NCI-H82 treated with DMSO at 0.1 percent for 48 hours (cell line): Measurements from ENCODE around the gene PAM16.

ENCODE experiments used
- DNase-seq: peaks from one replicate; lab custom pipeline; 2025; ENCODE audit not compliant: unreplicated experiment; lab: John Stamatoyannopoulos, UW

PAM16 gene

DNA sequence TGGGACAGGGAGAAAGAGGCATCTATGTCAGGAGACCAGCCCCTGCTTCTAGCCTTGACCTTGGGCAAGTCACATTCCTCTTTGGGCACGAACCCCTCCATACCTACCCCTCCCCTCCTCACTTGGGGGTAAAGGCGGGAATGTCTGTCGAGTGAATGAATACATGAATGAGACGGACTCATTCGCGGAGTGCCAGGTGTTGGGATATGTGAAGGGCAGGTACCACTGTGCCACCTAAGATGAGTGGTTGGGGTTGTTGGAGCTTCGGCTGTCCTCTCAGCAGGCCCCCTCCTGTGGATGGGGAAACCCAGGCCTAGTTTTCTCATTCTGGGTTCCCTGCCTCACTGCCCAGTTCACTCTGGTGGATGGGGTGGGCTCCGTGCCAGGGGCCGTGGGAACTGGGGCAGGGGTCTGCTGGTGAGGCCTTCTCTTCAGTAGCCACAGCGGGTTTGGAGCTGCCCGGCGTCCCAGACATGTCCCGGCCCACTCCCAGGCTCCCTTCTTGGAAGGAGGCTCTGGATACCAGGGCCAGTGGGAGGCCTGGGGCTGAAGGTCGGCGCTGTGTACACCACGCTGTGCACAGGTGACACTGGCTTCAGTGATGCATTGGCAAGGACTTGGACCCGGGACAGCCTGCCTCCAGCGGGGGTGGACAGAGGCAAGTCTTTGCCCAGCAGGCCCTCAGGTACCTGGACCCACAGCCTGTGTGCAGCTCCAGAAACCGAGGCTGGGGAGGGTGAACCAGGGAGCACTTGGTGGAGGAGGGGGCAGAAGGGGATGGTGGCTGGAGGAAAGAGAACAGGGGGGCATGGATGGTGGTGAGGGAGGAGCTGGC lies 29.6 kb downstream of the PAM16 start:
- no peak for DNase-seq

DNA sequence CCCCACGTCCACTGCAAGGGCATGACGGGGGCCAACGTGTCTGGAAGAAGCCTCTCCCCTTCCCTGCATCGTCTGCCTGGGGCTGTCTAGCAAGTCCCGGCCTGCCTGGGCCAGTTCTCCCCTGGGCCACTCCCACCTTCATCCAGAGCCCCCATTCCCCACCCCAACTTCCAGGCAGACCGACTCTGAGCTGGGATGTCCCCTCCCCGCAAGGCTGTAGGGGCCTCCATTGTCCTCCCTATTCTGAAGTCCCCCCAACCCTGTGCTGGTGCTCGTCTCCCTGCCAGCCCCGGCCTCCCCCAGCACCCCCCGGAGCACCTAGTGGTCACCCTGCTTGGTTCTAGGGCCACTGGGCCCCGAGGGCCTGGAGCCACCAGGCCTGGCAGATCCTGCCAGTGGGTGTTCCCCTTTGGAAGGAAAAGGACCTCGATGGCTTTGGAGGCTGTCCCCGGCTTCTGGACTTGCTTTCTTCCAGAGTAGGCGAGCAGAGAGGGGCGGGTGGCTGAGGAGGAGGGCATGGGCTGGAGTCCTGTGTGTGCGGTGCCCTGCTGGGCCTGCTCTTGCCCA lies 30.5 kb downstream of the PAM16 start:
- DNase-seq, result no peak

DNA sequence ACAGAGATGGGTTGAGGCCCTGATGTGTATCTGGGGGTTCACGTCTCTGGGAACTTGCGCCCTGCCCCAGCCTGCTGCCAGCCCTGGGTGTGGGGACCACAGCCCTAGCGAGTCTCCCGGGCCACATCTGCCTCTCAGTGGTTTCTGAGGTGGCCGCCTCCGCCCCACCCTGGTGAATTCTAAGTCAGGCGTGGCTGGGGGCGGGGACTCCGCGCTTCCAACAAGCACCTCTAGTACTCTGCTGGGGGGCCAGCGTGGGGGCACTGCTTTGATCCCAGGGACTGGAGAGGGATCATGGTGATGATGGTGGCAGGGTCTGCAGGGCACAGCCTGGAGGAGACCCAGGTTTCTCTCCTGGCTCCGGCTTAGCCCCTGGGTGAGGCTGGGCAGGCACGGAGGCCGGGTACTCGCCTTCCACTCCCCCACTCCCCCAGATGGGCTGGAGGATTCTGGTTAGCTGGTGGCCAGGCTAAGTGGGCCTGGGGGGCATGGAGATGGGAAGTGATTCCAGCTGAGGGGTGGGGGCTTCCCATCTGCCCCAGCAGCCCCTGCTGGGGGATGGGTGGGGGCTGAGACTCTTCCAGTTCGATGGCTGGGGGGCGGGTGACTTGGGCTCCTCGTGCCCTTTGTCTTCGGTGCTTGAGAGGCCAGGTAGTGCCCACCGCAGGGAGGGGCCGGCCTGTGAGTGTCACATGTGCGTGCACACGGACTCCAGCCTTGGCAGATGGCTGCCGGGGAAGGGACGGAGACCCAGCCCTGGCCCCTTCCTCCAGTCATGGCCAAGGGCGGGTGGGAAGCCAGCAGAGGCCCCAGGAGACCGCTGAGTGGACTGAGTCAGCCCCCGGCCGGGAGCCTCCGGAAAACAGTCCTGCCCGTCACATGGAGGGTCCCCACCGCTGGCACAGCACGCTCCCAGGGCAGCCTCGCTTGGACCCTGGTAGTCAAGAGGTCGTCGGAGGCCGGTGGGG lies 31.4 kb downstream of the PAM16 start:
- no peak for DNase-seq

DNA sequence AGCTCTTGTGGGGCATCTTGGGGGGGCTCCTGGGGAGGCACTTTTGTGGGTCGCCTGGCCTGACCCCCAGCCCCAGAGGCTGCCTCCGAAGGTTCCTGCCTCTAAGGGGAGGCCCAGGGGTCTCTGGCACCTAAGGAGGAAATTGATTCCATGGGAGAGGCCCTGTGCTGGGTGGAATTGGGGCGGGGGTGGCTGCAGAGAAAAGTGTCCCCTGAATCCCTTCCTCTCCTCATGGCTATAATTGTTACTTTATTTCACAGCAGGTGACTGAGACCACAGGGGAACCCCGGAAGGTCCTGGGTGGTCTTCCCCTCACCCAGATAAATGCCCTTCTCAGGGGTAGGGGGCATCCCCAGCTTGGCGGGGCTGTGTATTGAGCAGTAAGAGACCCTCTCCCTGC lies 32.2 kb downstream of the PAM16 start:
- DNase-seq, result no peak

- DNase-seq, result no peak
Measured at GRCh38 chr16:4318451-4318910, 32.6 kb downstream of the PAM16 start.

DNA sequence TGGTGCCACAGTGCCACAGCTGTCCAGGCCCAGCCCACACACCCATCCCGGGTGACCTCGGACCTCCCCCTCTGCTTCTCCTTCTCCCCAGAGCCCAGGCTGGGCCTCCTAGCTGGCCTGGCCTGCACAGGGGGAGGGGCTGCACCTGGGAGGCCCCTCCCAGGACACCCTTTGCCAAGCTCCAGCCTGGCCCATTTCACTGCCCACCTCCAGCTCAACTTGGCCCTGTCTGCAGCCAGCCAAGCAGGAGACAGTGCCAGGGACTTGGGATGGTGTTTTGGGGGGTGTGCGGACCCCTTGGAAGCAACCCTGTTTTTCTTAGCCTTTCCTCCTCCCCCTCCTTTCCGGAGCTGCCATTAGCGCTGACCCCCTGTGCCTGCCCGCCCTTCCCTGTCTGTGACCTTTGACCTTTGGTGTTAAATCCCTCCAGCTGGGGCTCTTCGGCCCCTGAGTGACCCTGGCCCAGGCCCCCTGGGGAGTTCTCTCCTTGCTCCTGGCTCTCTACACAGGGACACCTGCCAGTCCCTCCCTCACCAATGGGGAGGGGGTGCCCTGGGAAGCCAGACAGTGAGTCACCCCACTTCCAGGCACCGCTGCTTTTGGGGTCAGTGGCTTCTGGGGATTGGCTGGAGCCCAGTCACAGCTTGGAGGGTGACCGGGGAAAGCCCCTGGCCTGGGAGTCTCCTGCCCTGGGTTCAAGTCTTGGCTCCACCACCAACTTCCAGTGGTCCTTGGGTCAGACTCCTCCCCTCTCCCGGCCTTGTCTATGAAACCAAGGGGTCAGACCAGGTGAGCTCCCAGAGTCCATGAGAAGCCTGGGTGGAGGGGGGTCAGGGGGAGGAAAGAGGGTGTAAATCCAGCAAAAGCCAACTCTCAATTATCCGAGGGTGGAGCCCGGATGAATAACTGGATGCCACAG lies 33.3 kb downstream of the PAM16 start:
- DNase-seq, result no peak

GRCh38 chr16:4316864-4317531 lies 34.1 kb downstream of the PAM16 start:
- DNase-seq, result no peak

DNA sequence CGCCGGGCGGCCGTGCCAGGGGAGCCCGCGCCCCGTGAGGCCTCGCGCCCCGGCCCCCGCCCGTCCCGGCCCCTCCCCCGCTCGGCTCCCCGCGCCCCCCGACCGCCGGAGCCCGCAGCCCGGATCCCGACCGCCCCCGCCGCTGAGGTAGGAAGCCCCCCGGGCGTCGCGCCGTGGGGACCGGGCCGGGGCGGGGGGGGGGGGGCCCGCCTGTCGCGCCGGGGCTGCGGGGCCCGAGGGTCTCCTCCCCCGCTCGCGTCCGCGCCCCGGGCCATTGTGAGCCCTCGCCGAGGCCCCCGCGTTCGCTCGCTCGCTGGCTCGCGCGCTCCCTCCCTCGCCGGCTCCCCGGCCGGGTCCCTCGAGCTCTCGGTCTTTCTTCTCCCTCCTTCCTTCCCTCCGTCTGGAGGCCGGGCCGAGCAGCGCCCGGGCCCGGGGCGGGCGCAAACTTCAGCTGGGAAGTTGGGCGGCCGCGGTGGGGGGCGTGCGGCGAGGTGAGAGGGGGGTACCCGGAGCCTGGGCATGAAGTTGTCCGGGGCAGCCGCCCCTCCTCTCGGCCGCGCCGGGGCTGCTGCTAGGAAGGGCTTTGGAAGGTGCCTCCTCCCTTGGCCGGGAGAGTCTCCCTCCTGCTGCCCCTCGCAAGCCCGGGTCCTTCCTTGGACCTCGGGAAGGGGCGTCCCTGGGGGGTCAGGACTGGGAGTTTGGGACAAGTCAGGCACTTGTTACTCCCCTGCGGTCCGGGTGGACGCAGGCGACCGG lies 34.8 kb downstream of the PAM16 start:
- no peak for DNase-seq

DNA sequence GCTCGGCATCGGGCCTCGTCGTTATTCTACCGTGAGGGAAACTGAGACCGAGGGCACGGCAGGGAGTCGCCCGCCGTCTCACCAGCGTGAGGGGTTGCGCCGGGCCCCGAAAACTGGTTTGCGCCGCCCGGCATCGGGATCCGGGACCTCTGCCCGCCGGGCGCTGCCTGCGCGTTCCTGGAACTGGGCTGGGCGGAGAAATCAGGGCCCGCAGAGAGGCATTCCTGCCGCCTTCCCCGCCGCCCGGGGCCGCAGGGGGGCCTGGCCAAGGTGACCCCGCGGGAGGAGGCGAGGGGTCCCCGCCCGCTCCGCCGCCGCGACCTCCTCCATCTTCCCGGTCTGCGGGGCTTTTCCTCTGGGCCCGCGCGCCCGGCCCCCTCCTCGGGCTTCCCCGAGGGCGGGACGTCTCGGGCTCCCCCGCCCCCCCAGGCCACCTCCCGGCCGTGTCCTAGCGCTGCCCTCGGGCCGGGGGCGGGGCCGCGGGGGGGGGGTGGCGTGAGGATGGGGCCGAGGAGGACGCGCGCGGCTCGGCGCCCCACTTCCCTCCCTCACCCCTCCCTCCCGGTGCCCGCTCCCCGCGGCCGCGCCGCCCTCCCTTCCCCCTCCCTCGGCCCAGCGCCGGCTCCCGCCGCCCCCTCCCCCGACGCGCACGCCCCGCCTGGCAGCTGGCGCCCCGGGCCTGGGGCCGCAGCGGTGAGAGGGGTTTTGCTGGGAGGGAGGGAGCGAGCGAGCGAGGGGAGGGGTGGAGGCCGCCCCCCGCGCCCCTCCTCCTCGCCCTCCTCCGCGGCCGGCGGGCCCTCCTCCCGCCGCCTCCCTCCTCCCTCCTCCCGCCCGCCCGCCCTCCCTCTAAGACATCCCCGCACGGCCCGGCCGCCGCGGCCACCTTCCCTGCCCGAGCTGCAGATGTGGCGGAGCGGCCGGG lies 35.7 kb downstream of the PAM16 start, which contains the start of gene GLIS2:
GLIS2 (plus strand) TSS at position 882 of the 922 bp plus-strand sequence. CDS start 16,214 bp downstream, outside the sequence.
- DNase-seq, result peak; percentile 59

GRCh38 chr16:4314532-4315185 lies 36.5 kb downstream of the PAM16 start:
- DNase-seq, result no peak

GRCh38 chr16:4313563-4314531 lies 37.3 kb downstream of the PAM16 start:
- DNase-seq, result no peak

DNA sequence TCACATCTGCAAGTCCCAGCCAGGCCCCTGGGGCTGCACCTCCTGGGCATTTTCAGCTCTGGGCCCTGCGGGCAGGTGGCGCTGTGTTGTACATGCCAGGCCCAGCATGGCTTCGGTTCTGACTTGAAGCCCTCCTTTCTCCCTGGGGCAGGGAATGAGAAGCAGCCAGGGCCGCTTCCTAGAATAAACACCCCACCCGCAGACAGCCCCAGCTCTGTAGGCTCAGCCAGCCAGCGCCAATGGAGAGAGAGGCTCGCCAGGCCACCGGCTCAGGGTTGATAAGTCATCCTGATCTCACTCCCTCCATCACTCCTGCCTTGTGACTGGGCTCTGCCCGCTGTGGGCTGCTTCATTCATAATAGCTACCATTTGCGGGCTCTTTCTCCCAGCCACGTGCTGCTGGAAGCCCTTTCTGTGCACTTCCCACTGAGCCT lies 41.3 kb downstream of the PAM16 start:
- DNase-seq, result peak; percentile 33

- no peak for DNase-seq
Measured at GRCh38 chr16:4309102-4309832, 41.9 kb downstream of the PAM16 start.

DNA sequence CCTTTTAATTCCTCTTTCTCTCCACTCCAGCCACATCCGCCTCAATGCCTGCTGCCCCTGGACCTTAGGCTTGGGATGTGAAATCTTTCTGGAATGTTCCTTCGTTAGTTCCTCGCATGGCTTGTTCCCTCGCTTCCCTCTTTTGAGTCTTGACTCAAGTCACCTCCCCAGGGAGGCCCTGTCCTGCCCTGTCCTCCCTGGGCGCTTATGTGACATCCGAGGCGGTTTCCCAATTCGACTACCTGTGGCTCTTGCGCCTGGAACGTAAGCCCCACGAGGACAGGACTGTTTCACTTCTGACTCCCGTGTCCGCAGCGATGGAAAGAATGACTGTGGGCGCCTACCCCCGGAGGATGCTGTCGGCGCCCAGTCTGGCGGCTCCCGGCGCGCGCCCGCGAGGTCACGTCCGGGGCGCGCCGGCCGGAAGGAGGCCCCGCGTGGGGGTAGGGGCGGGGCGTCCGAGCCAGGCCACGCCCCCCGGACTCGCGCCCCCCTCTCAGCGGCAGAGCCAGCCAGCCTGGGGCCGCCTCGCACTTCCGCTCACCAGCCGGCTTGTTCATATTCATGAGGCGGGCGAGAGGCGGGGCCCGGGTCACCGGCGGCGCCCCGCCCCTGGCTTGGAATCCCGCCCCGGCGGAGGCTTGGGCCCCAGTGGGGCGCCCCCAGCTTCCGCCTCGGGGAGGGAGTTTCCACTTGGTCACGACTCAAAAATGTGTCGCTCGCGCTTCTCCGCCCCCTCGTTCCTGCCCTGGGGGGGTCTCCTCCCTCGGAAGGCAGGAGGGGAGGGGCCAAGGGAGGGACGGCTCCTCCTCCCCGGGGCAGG lies 43.7 kb downstream of the PAM16 start:
- DNase-seq, result peak; percentile 87
